DMS 273 (cell line): Measurements from ENCODE around the gene CELF4.

Source experiments
- DNase-seq: peaks from one replicate; lab custom pipeline; 2025; ENCODE audit not compliant: unreplicated experiment; lab: John Stamatoyannopoulos, UW

Gene CELF4

DNA sequence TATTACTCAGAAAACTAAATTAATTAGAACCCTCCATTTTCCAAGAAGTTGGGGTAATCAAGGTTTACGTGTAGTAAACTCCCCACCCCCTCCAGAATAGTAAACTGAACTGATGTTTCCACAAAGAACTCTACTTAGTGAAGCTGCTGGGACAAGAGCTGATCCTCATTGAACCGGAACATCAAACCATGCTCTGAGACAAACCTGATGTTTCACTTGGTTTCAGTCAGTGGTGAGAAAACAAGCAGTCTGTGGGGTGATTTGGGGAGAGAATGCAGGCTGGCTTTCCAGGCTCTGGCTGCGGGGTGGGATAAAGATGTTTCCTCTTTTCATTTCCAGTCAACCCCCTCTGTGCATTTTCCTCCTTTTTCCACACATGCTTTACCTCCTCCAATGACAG lies 38.2 kb downstream of the CELF4 start:
- DNase-seq: no peak

GRCh38 chr18:37525262-37525585 lies 40.4 kb downstream of the CELF4 start:
- no peak for DNase-seq

GRCh38 chr18:37524498-37525261 lies 40.9 kb downstream of the CELF4 start:
- DNase-seq: no peak

- no peak for DNase-seq
Measured at GRCh38 chr18:37524139-37524497, 41.5 kb downstream of the CELF4 start.

DNA sequence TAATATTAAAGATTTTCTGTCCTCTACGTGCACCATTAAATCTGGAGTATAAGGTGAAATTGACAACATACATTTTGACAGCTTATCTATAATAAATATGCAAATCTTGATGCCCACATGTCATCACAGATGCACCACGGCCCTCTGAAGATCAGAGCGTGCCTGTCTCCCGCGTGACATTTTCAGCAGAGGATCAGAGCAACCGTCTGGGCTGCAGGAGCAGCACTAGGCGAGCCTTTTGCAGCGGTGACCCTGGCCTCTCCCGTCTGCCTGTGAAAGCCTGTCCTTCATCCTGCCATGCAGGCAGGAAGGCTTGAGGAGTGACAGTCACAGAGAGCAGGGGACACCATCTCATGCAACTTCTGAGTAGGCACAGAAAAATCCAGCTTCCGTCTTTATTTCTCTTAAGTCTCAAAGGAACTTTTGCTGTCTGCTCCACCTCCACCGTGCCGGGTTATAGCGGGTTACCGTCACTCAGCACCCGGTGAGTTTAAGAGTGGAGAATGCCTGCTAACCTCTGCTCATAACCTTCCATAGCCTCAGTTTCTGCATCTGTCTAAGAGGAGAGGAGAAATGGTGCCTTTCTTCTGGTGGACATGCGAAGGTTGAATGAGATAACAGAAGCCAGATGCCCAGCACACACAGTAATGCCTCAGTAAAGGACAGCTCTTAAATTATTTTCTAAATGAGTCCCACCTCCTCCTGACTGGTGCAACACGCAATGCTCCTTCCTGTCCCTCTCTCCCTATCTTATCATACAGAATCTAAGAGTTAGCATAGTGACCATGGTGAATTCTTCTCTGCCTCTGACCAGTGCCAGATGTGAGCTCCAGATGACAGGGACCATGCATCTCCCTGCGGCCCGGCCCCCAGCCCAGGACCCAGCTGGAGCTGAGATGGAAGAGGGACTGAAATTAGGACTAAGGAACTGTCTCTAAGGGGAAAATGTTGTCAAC lies 43.8 kb downstream of the CELF4 start:
- DNase-seq: no peak

GRCh38 chr18:37520508-37520907 lies 45.1 kb downstream of the CELF4 start:
- DNase-seq: no peak

DNA sequence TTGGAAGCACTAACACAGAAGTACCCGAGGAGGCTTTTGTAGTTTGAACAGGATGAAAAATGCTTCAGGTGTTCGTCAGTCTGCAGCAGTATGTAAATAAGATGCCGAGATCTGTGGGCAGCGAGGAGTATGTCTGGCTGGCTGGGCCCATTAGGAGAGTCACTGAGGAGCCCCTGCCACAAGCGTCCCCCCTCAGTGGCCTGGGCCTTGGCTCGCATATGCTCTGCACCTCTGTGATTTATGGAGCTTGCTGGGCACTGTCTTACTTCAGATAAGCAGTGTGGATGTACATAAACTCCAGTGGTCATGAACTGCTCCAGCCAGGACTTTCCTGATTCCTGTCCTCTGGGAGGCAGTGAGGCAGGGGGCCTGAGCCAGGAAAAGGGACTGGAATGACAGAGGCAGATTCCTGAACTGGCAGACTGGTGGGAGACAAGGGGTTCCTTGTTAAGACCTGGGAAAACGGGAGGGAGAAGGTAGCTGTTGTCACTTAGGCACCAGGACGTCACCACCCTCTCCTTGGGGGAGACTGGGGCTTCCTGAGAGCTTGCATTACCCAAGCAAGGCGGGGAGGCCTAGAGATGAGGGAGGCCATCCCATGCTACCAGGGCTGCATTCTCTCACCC lies 46.0 kb downstream of the CELF4 start:
- no peak for DNase-seq

GRCh38 chr18:37516361-37516853 lies 49.2 kb downstream of the CELF4 start:
- DNase-seq: peak; percentile 19

DNA sequence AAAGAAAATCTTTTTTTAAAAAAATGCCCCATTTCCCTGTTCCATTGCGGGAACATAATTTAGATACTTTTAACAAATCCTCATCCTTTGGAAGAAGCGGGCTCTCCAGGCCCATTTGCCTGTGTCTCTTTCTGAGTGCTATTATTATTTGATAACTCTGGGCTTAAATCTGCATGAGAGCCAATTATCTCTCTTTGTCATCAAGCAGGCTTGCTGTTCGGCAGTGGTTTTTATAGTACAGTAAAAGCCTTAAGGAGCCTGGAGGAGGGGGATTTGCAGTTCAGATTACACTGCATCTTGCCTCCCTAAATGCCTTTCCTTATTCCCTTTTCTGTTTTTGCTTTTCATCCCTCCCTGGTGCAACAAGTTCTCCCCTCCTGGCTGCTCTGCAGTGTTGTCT lies 50.6 kb downstream of the CELF4 start:
- no peak for DNase-seq

- no peak for DNase-seq
Measured at GRCh38 chr18:37512400-37512799, 53.2 kb downstream of the CELF4 start.

- no peak for DNase-seq
Measured at GRCh38 chr18:37511721-37512298, 53.8 kb downstream of the CELF4 start.

- DNase-seq: no peak
Measured at GRCh38 chr18:37509600-37509999, 56.0 kb downstream of the CELF4 start.

DNA sequence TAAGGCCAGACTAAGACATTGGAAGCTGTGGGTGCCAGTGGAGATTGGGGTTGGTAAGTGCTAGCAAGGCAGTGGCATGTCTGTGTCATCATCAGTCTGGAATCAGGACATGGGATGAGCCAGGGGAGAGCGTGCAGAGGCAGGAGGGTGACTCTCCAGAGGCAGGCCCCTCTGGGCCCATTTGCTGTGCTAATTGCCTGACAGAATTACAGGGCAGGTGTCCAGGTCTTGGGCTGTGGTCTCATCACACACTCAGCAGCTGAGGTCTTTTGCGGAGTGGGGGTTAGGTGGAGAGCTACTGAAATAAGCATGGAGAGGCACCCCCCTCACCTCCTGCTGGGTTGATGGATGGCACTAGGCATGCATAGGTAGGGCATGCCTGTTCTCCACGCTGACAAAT lies 57.4 kb downstream of the CELF4 start:
- DNase-seq: no peak

GRCh38 chr18:37507239-37507638 lies 58.4 kb downstream of the CELF4 start:
- no peak for DNase-seq

GRCh38 chr18:37506001-37506400 lies 59.6 kb downstream of the CELF4 start:
- DNase-seq: no peak

GRCh38 chr18:37505321-37505720 lies 60.3 kb downstream of the CELF4 start:
- no peak for DNase-seq

GRCh38 chr18:37502601-37503000 lies 63.0 kb downstream of the CELF4 start:
- DNase-seq: no peak

DNA sequence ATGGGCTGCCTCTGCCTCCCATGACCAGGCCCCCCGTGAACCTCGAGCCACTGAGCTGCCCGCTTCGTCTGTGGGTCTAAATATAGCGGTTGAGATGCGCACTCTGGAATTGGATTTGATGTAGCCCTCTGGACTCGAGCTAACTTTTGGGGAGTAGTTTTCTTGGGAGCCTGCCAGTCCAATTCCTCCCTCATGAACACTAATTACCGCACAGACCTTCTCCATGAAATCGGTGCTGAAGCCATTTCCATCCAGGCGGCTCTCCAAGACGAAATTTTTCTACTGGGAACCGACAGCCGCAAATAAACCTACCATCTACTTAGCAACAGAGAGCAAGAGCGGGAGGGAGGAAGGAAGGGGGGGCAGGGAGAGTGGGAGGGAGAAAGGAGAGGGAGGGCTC lies 63.6 kb downstream of the CELF4 start:
- DNase-seq: no peak

DNA sequence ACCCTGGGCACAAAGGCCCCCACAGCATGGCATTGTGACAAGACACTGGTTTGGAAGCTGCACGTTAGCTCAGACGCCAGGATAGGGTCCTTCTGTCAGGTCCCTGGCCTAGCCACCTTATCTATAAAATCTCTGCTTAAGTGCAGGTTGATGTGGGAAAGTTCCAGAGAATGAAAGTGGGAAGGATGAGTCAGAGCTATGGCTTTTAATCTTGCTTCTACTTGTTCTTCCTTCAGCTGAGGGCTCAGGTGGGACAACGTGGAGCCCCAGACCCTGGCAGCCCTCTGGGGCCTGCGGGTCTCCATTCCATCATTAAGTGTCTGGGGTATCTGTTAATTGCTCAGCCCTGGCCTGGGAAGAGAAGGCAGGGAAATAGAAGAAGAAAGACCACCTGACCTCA lies 64.5 kb downstream of the CELF4 start:
- DNase-seq: no peak

DNA sequence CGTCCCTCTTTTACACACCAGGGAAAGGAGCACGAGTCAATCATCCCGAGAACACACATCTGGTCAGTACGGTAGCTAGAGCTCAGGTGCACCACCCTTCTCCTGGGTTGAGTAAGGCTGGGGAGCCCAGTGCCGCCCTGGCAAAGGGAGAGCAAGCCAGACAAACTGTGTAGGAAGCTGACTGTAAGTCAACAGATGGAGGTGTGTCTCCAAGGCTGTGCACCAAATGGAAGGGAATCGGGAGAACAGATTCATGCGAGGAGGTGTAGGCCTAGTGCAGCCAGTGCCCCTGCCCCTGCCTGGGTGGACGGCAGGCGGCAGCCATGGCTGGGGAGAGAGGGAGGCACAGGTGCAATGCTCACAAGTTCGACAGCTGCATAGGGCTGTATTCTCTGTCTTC lies 65.7 kb downstream of the CELF4 start:
- no peak for DNase-seq

DNA sequence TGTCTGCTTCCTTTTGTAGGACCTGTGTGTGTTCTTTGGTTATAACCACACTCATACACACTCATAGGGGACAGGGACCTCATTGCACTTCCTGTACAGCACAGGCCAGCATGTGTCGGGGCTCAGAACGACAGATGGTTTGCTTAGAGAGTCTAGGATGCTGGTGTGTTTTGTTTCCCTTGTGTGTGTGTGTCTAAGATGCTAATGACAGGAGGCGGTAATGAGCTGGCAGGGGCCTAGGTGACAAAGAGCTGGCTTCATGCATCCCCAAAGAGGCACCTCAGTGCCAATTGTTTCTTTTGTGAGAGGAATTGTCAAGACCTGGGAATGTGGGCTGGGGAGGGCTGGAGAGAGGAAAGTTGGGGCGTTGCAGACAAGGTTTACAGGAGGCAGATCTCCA lies 66.6 kb downstream of the CELF4 start:
- DNase-seq: peak; percentile 55
